OCI-LY1 (cell line): ENCODE results near the gene CNIH2.

ENCODE experiments used
- H2AFZ ChIP-seq: fragments of 200-600 bp; sonication (generic), shearing (Covaris generic); 2 replicates; pipeline ENCODE4 v1.6.0; 2014; ENCODE audit warnings: antibody characterized with exemption, mild to moderate bottlenecking, low read length
- H3F3A ChIP-seq: fragments of 200-600 bp; sonication (generic), shearing (Covaris generic); 2 replicates; pipeline ENCODE4 v1.6.0; 2014; ENCODE audit warnings: mild to moderate bottlenecking, antibody characterized with exemption, low read length, moderate library complexity; ENCODE audit not compliant: insufficient read depth
- H3K27ac ChIP-seq: fragments of 200-600 bp; sonication (generic); 2 replicates; pipeline ENCODE4 v1.5.1; 2014; ENCODE audit warnings: low read length, mixed run types, mild to moderate bottlenecking, low read depth; ENCODE audit not compliant: poor library complexity, severe bottlenecking
- H3K27me3 ChIP-seq: fragments of 200-600 bp; sonication (generic); 2 replicates; pipeline ENCODE4 v1.6.0; 2014; ENCODE audit warnings: antibody characterized with exemption, mild to moderate bottlenecking, low read length, moderate library complexity; ENCODE audit not compliant: insufficient read depth
- H3K36me3 ChIP-seq: fragments of 200-600 bp; sonication (generic); 2 replicates; pipeline ENCODE4 v1.6.1; 2014; ENCODE audit warnings: mild to moderate bottlenecking, antibody characterized with exemption, low read length, moderate library complexity, mixed read lengths; ENCODE audit not compliant: insufficient read depth
- H3K4me1 ChIP-seq: fragments of 200-600 bp; sonication (generic); 2 replicates; pipeline ENCODE4 v1.5.1; 2014; ENCODE audit warnings: mild to moderate bottlenecking, low read length, moderate library complexity; ENCODE audit not compliant: insufficient read depth, severe bottlenecking
- H3K4me2 ChIP-seq: fragments of 200-600 bp; sonication (generic), shearing (Covaris generic); 2 replicates; pipeline ENCODE4 v1.6.1; 2014; ENCODE audit warnings: low read length
- H3K4me3 ChIP-seq: fragments of 200-600 bp; sonication (generic); 2 replicates; pipeline ENCODE4 v1.5.1; 2014; ENCODE audit warnings: low read length, low read depth, mild to moderate bottlenecking, mixed read lengths; ENCODE audit not compliant: poor library complexity, severe bottlenecking
- H3K79me2 ChIP-seq: fragments of 200-600 bp; shearing (Covaris generic); 2 replicates; pipeline ENCODE4 v1.6.1; 2016; ENCODE audit warnings: mixed run types, low read length, mixed read lengths; ENCODE audit not compliant: insufficient read depth
- H3K9ac ChIP-seq: fragments of 200-600 bp; sonication (generic), shearing (Covaris generic); 2 replicates; pipeline ENCODE4 v1.6.1; 2014; ENCODE audit warnings: mild to moderate bottlenecking, low read length, mixed read lengths
- H3K9me2 ChIP-seq: fragments of 200-600 bp; sonication (generic), shearing (Covaris generic); 2 replicates; pipeline ENCODE4 v1.6.1; 2014; ENCODE audit warnings: low read depth, mild to moderate bottlenecking, low read length, mixed read lengths
- H3K9me3 ChIP-seq: fragments of 200-600 bp; shearing (Covaris generic); 2 replicates; pipeline ENCODE4 v1.6.1; 2014; ENCODE audit warnings: low read length, mixed read lengths
- H4K20me1 ChIP-seq: fragments of 200-600 bp; sonication (generic), shearing (Covaris generic); 2 replicates; pipeline ENCODE4 v1.6.0; 2016; ENCODE audit warnings: mild to moderate bottlenecking, low read length; ENCODE audit not compliant: insufficient read depth
- CTCF ChIP-seq: fragments of 200-600 bp; sonication (generic), shearing (Covaris generic); IDR thresholded peaks from 2 replicates; pipeline ENCODE4 v1.5.1; 2017; ENCODE audit warnings: mild to moderate bottlenecking, antibody characterized with exemption, low read length, moderate library complexity, mixed read lengths
- EZH2 ChIP-seq: fragments of 200-600 bp; sonication (generic), shearing (Covaris generic); IDR thresholded peaks from 2 replicates; pipeline ENCODE4 v1.8.0; 2017; ENCODE audit warnings: borderline replicate concordance, mixed run types, mild to moderate bottlenecking, antibody characterized with exemption, low read length, moderate library complexity, mixed read lengths

CNIH2 gene

GRCh38 chr11:66230978-66231377 is 47.0 kb upstream of the CNIH2 start:
- Histone ChIP-seq H3K27ac (no peak overlapping the region), H2AFZ (no peak overlapping the region), H3K9ac (no peak overlapping the region), H3K4me1 (no peaks in the 10 kb centered on the region), H3K27me3 (no peaks in the 10 kb centered on the region), H3K4me3 (no peak overlapping the region), H3F3A (no peaks in the 10 kb centered on the region), H3K79me2 (no peaks in the 10 kb centered on the region), H4K20me1 (no peaks in the 10 kb centered on the region), H3K9me3 (no peaks in the 10 kb centered on the region), H3K36me3 (peaks cover 71% of the 10 kb centered on the region), H3K9me2 (no peaks in the 10 kb centered on the region), H3K4me2 (no peak overlapping the region)
- no peak for TF ChIP-seq CTCF
- TF ChIP-seq EZH2, result no peak

GRCh38 chr11:66231561-66231960 is 46.4 kb upstream of the CNIH2 start:
- Histone ChIP-seq H3K9me2 (no peaks in the 10 kb centered on the region), H3K27ac (no peak overlapping the region), H3K27me3 (no peaks in the 10 kb centered on the region), H3K4me3 (no peak overlapping the region), H3K9me3 (no peaks in the 10 kb centered on the region), H2AFZ (no peak overlapping the region), H3K9ac (no peak overlapping the region), H3K4me1 (no peaks in the 10 kb centered on the region), H3F3A (no peaks in the 10 kb centered on the region), H3K4me2 (no peak overlapping the region), H4K20me1 (no peaks in the 10 kb centered on the region), H3K79me2 (no peaks in the 10 kb centered on the region), H3K36me3 (peaks cover 76% of the 10 kb centered on the region)
- no peak for TF ChIP-seq CTCF
- TF ChIP-seq EZH2, result no peak

GRCh38 chr11:66232769-66233168 is 45.2 kb upstream of the CNIH2 start:
- H3F3A ChIP-seq, result no peaks in the 10 kb centered on the region
- H4K20me1 ChIP-seq, result no peaks in the 10 kb centered on the region
- no peaks in the 10 kb centered on the region for H3K79me2 ChIP-seq
- TF ChIP-seq EZH2 (no peak), CTCF (no peak)
- H3K4me2 ChIP-seq, result no peak overlapping the region
- H3K27me3 ChIP-seq, result no peaks in the 10 kb centered on the region
- H3K4me1 ChIP-seq, result no peaks in the 10 kb centered on the region
- H3K9me3 ChIP-seq, result no peaks in the 10 kb centered on the region
- H3K9ac ChIP-seq, result no peak overlapping the region
- H3K36me3 ChIP-seq, result peaks cover 77% of the 10 kb centered on the region
- no peaks in the 10 kb centered on the region for H3K9me2 ChIP-seq
- no peak overlapping the region for H3K4me3 ChIP-seq
- H2AFZ ChIP-seq, result no peak overlapping the region
- no peak overlapping the region for H3K27ac ChIP-seq
